SK-N-SH (cell line): Measurements from ENCODE around the gene ERGIC1.

Source experiments
- CHD2 ChIP-seq: fragments of 150-350 bp; IDR thresholded peaks from 2 replicates; pipeline ENCODE4 v1.6.1; 2018; ENCODE audit warnings: low read length; ENCODE audit not compliant: partially characterized antibody
- CTCF ChIP-seq: fragments of 200-600 bp; sonication (generic); IDR thresholded peaks from 2 replicates; pipeline ENCODE4 v1.6.1; 2017; ENCODE audit warnings: antibody characterized with exemption, mild to moderate bottlenecking, moderate library complexity
- PBX3 ChIP-seq: IDR thresholded peaks from 2 replicates; pipeline ENCODE4; 2012
- TEAD4 ChIP-seq: IDR thresholded peaks from 2 replicates; pipeline ENCODE4 v1.4.0; 2012; ENCODE audit warnings: mild to moderate bottlenecking, borderline replicate concordance; ENCODE audit not compliant: insufficient read depth
- YY1 ChIP-seq: IDR thresholded peaks from 2 replicates; pipeline ENCODE4 v1.4.0; 2012; ENCODE audit warnings: low read depth, mild to moderate bottlenecking

GRCh38 chr5:172809774-172810173, 24.3 kb upstream of the ERGIC1 start:
- TF ChIP-seq YY1 (no peak), CTCF (no peak), PBX3 (no peak), TEAD4 (no peak), CHD2 (no peak)
